Calu3 (cell line): Measurements from ENCODE around the gene WWOX. TPM values are rescaled to one million over a fixed set of nuclear protein-coding genes. Genes with fewer than 3 reads are reported as not detected.

ENCODE experiments used
- BruUV-seq: library from RNA; stranded (reverse); fragments of 400-500 nt; replicated peaks from 2 replicates; lab custom pipeline; 2021; lab: Mats Ljungman, UMichigan
- CTCF ChIA-PET: fragments of 300-600 bp; sonication (Branson Sonifier 250); formaldehyde crosslinking; loops from one replicate; lab custom pipeline; 2022; ENCODE audit warnings: antibody characterized with exemption; lab: Charles Lee
- DNase-seq: peaks from one replicate; pipeline ENCODE4 v3.0.0; 2022
- H3K27ac Mint-ChIP-seq: one replicate; pipeline ENCODE4 v1.8.0; 2022; ENCODE audit warnings: mixed read lengths; ENCODE audit not compliant: unreplicated experiment
- H3K27me3 Mint-ChIP-seq: one replicate; pipeline ENCODE4 v1.8.0; 2022; ENCODE audit warnings: mixed read lengths; ENCODE audit not compliant: unreplicated experiment
- H3K36me3 Mint-ChIP-seq: one replicate; pipeline ENCODE4 v1.8.0; 2022; ENCODE audit warnings: mild to moderate bottlenecking, moderate library complexity, mixed read lengths; ENCODE audit not compliant: insufficient read depth, unreplicated experiment
- H3K4me1 Mint-ChIP-seq: one replicate; pipeline ENCODE4 v1.8.0; 2022; ENCODE audit warnings: mild to moderate bottlenecking, low read depth, mixed read lengths; ENCODE audit not compliant: unreplicated experiment
- H3K4me3 Mint-ChIP-seq: one replicate; pipeline ENCODE4 v1.8.0; 2022; ENCODE audit warnings: mild to moderate bottlenecking, low read depth, moderate library complexity, mixed read lengths; ENCODE audit not compliant: unreplicated experiment
- H3K9me3 Mint-ChIP-seq: one replicate; pipeline ENCODE4 v1.8.0; 2022; ENCODE audit warnings: low read depth, mixed read lengths; ENCODE audit not compliant: unreplicated experiment
- intact Hi-C: fragments of 100-400 bp; cut with micrococcal nuclease; formaldehyde crosslinking; loops from one replicate; pipeline ENCODE4 v1.10.0; 2022; ENCODE audit not compliant: unreplicated experiment
- total RNA-seq: library from RNA; stranded (reverse); gene quantifications from 2 replicates; pipeline ENCODE4 v1.2.3, GENCODE V29; 2022
- TF ChIP-seq, protein P1 (sequence below): fragments of 200-600 bp; IDR thresholded peaks from one replicate; pipeline ENCODE4 v1.8.0; 2022; ENCODE audit warnings: antibody characterized with exemption; ENCODE audit not compliant: unreplicated experiment

The WWOX gene
- total RNA-seq, 1 experiment from 2014 or later = 33.5 TPM

DNA sequence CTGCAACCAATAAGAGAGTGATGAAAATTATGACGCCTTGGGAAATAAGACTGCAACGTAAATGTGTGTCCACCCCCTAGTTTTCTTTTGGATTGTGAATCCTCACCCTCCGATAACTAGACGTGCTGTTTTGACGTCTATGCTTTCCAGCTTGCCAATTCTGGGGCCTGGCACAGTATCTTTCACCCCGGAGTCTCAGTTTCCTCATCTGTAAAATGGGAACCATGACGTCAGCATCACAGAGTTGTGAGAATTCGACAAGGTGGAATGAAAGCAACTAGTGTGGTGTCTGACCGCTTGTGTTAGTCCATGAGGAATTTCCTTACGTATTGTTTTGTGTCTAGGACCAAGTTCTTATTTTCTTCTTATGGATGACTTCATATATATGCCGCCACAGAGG, 37.7 kb downstream of the WWOX start:
- TF ChIP-seq, protein P1, sequence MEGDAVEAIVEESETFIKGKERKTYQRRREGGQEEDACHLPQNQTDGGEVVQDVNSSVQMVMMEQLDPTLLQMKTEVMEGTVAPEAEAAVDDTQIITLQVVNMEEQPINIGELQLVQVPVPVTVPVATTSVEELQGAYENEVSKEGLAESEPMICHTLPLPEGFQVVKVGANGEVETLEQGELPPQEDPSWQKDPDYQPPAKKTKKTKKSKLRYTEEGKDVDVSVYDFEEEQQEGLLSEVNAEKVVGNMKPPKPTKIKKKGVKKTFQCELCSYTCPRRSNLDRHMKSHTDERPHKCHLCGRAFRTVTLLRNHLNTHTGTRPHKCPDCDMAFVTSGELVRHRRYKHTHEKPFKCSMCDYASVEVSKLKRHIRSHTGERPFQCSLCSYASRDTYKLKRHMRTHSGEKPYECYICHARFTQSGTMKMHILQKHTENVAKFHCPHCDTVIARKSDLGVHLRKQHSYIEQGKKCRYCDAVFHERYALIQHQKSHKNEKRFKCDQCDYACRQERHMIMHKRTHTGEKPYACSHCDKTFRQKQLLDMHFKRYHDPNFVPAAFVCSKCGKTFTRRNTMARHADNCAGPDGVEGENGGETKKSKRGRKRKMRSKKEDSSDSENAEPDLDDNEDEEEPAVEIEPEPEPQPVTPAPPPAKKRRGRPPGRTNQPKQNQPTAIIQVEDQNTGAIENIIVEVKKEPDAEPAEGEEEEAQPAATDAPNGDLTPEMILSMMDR = no peak
- H3K27ac Mint-ChIP-seq = no peak overlapping the region
- no TSS peak for BruUV-seq
- no peak overlapping the region for H3K4me3 Mint-ChIP-seq
- intact Hi-C loops = no loop called here
- no peaks in the 10 kb centered on the region for H3K4me1 Mint-ChIP-seq
- peaks cover 2% of the 10 kb centered on the region for H3K9me3 Mint-ChIP-seq
- DNase-seq = no peak
- no peaks in the 10 kb centered on the region for H3K27me3 Mint-ChIP-seq
- H3K36me3 Mint-ChIP-seq = no peaks in the 10 kb centered on the region
- CTCF ChIA-PET = interaction anchor here (0.5 to 0.6 kb wide), 2 partner anchors 438 to 1111 kb away, joined by 3 to 4 read pairs; no protein-coding TSS in a partner anchor

DNA sequence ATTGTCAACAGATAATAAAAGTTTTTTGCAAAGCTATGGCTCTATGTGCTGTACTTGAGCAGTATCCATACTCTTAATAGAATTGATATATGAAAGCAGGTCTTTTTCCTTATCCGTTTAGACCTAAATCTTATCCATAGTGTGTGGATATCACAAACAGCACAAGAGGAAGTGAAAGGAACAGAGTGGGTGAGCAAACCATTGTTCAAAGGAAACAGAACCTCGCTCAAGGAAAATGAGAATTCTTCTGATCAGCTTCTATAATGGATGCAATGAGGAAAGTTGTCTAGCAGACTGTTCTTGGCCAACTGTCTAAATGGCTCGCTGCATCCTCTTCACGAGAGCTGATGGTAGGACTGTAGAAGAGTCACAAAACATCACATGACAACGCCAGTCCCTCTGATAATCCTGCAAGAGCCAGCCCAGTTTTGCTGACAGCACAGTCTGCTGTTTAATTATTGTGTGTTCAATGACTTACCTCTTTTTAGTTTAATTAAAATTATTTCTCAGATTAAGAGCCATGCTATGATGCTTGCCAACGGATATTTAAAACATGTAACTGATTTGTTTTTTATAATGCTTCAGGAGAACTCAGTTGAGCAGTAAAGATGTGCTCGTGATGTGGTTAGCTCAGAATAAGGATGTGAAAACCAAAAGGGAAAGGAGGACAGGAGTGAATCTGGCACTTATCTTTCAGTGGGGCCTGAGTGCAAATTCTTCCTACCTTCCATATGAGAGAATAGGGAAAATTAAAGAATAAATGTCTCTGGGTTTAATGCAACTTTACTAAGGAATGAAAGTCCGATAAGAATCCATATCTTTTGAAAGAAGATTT, 38.5 kb downstream of the WWOX start:
- BruUV-seq = no TSS peak
- intact Hi-C loops = no loop called here
- CTCF ChIA-PET = interaction anchor here (0.6 kb wide), 1 partner anchor 1110 kb away, joined by 4 read pairs; no protein-coding TSS in a partner anchor
- H3K4me1 Mint-ChIP-seq = no peaks in the 10 kb centered on the region
- TF ChIP-seq, protein P1 = no peak
- DNase-seq = no peak
- no peaks in the 10 kb centered on the region for H3K27me3 Mint-ChIP-seq
- H3K27ac Mint-ChIP-seq = no peak overlapping the region
- H3K9me3 Mint-ChIP-seq = peaks cover 2% of the 10 kb centered on the region
- no peaks in the 10 kb centered on the region for H3K36me3 Mint-ChIP-seq
- H3K4me3 Mint-ChIP-seq = no peak overlapping the region

DNA sequence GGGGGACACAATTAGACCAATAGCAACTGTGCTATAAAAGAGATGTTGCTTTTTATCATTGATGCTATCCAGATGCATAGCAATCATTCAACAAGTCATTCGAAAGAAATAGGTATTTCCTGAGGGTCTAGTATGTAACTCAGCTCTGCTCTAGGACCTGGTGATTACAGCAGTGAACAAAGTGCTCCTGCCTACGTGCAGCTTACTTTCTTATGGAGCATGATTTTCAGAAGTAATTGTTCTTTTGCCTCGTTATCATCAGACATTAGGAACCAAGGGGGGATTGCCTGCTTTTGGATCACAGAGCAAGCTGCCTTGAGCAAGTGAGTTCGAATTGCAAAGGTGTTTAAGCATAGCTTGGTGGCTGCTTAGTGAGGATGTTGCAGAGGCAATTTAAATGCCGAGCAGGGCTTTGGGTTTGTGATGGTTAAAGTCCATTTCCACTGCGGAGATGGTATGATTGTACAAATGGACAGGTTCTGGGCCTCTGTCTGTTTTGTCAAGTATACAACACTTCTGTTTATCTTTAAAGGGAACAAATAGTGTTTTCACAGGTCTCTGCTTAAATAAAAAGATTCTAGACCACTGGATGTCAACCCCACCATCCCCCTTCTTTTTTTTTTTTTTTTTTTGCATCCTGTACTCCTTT, 41.5 kb downstream of the WWOX start:
- TF ChIP-seq, protein P1 = no peak
- intact Hi-C loops = no loop called here
- no peak overlapping the region for H3K4me3 Mint-ChIP-seq
- H3K27ac Mint-ChIP-seq = no peak overlapping the region
- no TSS peak for BruUV-seq
- no peak for DNase-seq
- H3K27me3 Mint-ChIP-seq = no peaks in the 10 kb centered on the region
- CTCF ChIA-PET = no interaction called here
- peaks cover 4% of the 10 kb centered on the region for H3K9me3 Mint-ChIP-seq
- no peaks in the 10 kb centered on the region for H3K4me1 Mint-ChIP-seq
- H3K36me3 Mint-ChIP-seq = no peaks in the 10 kb centered on the region

DNA sequence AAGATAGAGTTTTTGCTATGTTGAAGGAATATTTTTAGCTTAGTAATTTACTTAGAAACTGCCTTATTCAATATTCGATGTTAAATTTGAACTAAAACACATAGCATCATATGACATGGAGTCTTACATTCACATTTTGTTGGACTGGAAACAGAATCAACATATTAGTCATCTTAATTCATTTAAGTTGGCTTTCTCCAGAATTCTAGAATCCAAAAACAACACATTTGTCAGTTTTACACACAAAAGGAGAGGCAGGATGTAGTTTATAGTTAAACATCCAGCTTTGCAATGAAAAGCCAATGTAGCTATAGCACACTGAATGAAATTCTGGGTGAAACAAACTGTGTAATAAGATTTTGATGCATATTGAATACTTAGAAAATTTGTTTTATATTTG, 43.3 kb downstream of the WWOX start:
- CTCF ChIA-PET = no interaction called here
- Mint-ChIP-seq H3K27ac (no peak overlapping the region), H3K27me3 (no peaks in the 10 kb centered on the region), H3K36me3 (no peaks in the 10 kb centered on the region), H3K4me3 (no peak overlapping the region), H3K4me1 (no peaks in the 10 kb centered on the region), H3K9me3 (peaks cover 4% of the 10 kb centered on the region)
- BruUV-seq = no TSS peak
- no peak for DNase-seq
- intact Hi-C loops = no loop called here
- TF ChIP-seq, protein P1 = no peak
